Spleen (tissue), 7 donors: ENCODE data around the gene WDR6.
A peak's percentile ranks its signal among the peaks of the same experiment; 100 is the strongest.

Experiments used
- POLR2AphosphoS5 ChIP-seq, 3 donors: sonication (generic); formaldehyde crosslinking; IDR thresholded peaks; one replicate each; pipeline ENCODE4 v1.5.1; 2017; ENCODE audit warnings: antibody characterized with exemption in 3 of 3
- TF ChIP-seq, protein P1 (sequence below), 11 experiments: fragments of 200-600 bp in 7 of 11; fragments of 450-650 bp in 4 of 11; sonication (generic) in 4 of 11; IDR thresholded peaks in 8 of 11; conservative IDR thresholded peaks in 3 of 11; 1 replicate in 7 of 11; 2 replicates in 4 of 11; pipeline versions ENCODE4 v1.4.0 to v1.8.0; 2016 to 2021; ENCODE audit warnings: antibody characterized with exemption in 11 of 11, inconsistent platforms in 4 of 11, mild to moderate bottlenecking in 1 of 11
- donor health status: DM: no; HTN: no; CAD: no; lungs with moderate emphysema.
- donor health status: DM: no; HTN: no; CAD: no.
- donor health status: DM: no; HTN: no; CAD: no.

DNA sequence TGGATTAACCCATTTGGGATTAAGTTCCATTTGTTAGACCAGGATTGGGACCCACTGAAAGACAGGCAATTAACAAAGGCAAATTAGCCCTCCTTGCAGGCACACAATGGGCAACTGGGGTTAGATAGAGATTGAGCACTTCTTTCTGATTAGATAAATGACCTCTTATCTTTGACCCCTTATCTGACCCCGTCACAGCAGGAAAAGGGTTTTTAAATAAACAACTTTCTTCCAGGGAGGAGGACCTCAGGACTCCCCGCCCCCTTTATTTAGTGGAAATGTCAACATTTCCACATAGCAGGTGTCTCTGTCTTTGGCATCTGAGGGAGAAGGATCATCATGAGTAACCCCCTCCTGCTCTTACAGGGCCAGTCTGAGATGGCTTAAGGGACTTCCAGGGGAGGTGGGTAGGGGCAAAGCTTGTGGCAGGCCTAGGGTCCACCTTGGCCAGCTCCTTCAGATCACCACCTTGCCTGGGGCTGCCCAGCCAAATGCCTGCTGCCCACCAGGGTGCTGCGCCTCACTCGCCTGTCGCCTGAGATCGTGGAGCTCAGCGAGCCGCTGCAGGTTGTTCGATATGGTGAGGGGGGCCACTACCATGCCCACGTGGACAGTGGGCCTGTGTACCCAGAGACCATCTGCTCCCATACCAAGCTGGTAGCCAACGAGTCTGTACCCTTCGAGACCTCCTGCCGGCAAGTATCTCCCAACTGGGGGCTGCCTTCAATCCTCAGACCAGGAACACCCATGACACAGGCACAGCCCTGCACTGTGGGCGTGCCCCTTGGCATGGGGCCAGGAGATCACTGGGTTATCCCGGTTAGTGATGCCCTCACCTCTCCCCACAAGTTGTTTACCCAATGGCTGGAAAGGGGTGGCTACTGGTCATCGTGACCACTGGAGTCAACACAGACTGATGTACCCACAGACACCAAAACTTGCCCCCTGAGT lies 2.6 kb upstream of the WDR6 start:
- TF ChIP-seq, protein P1, sequence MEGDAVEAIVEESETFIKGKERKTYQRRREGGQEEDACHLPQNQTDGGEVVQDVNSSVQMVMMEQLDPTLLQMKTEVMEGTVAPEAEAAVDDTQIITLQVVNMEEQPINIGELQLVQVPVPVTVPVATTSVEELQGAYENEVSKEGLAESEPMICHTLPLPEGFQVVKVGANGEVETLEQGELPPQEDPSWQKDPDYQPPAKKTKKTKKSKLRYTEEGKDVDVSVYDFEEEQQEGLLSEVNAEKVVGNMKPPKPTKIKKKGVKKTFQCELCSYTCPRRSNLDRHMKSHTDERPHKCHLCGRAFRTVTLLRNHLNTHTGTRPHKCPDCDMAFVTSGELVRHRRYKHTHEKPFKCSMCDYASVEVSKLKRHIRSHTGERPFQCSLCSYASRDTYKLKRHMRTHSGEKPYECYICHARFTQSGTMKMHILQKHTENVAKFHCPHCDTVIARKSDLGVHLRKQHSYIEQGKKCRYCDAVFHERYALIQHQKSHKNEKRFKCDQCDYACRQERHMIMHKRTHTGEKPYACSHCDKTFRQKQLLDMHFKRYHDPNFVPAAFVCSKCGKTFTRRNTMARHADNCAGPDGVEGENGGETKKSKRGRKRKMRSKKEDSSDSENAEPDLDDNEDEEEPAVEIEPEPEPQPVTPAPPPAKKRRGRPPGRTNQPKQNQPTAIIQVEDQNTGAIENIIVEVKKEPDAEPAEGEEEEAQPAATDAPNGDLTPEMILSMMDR (IDR thresholded peaks at IDR 0.05 in 8 of 11, conservative IDR thresholded peaks at IDR 0.05 in 3 of 11), result no peak
- TF ChIP-seq POLR2AphosphoS5 (IDR thresholded peaks at IDR 0.05), result peak in 1 of 3 donors; percentile 28
